H1 (cell line): ENCODE measurements around the gene MARCHF3. TPM values are rescaled to one million over a fixed set of nuclear protein-coding genes. Genes with fewer than 3 reads are reported as not detected.

Experiments
- JUND ChIP-seq: IDR thresholded peaks from 2 replicates; pipeline ENCODE4 v1.6.1; 2011; ENCODE audit warnings: mild to moderate bottlenecking, improper control_type of control experiment, low read length
- SP1 ChIP-seq: IDR thresholded peaks from 2 replicates; pipeline ENCODE4 v1.6.1; 2011; ENCODE audit warnings: low read depth, low read length
- SRF ChIP-seq: IDR thresholded peaks from 2 replicates; pipeline ENCODE4 v1.6.1; 2011; ENCODE audit warnings: mild to moderate bottlenecking, low read depth, low read length, moderate library complexity
- TAF7 ChIP-seq: optimal IDR thresholded peaks from 2 replicates; pipeline ENCODE3; 2011; ENCODE audit warnings: low read depth, mild to moderate bottlenecking, inconsistent platforms, low read length, moderate library complexity, borderline replicate concordance
- TEAD4 ChIP-seq: IDR thresholded peaks from 2 replicates; pipeline ENCODE4 v1.6.1; 2012; ENCODE audit warnings: low read depth, low read length, inconsistent platforms, mixed read lengths
- USF2 ChIP-seq: IDR thresholded peaks from 2 replicates; pipeline ENCODE4 v1.6.1; 2011; ENCODE audit warnings: low read length, improper control_type of control experiment
- polyA plus RNA-seq, 7 experiments: library from polyadenylated mRNA; depleted of rRNA in 3 of 7; stranded (reverse) in 5 of 7; unstranded in 2 of 7; fragments of >200 nt in 5 of 7; fragments of 200-250 nt in 2 of 7; gene quantifications; 1 replicate in 5 of 7; 2 replicates in 1 of 7; 4 replicates in 1 of 7; pipeline versions ENCODE4 v1.2.1 to v1.2.3, GENCODE V29; 2011 to 2013; ENCODE audit warnings: missing spikeins in 2 of 7, mixed read lengths in 2 of 7
- total RNA-seq: library from RNA; stranded (reverse); fragmentation: NEBNext Ultra II Directional; extraction: Animal tissue kit (Norgen Biotek cat#: 25700); gene quantifications from 2 replicates; pipeline ENCODE4 v1.2.1, GENCODE V29; 2021

The MARCHF3 gene
- total and polyA plus RNA-seq, 2 of the 8 experiments (the other 6 are each of a cell fraction or from before 2014, with no cell fraction given): 12.0 to 16.9 TPM

GRCh38 chr5:127074466-127074865, 44.1 kb upstream of the MARCHF3 start (continued):
- TF ChIP-seq TAF7 (no peak), TEAD4 (no peak), JUND (no peak), SP1 (no peak), USF2 (no peak), SRF (no peak)
